ENCODE data around the gene CACNA1G. TPM values are rescaled to one million over a fixed set of nuclear protein-coding genes. Genes with fewer than 3 reads are reported as not detected.

CACNA1G gene
- total RNA-seq, 1 donor from 2014 or later, result 1.6 TPM

- Mint-ChIP-seq H3K4me1 (peaks cover 22% of the 10 kb centered on the region), H3K4me3 (no peak overlapping the region), H3K9me3 (no peaks in the 10 kb centered on the region), H3K27ac (no peak overlapping the region), H3K36me3 (no peaks in the 10 kb centered on the region), H3K27me3 (ENCODE audit: insufficient read depth, low read depth) (peaks cover 8% of the 10 kb centered on the region)
- Histone ChIP-seq H3K9ac (no peak overlapping the region), H3K4me3 (no peak overlapping the region), H3K9me3 (ENCODE audit: low read depth) (no peaks in the 10 kb centered on the region), H3K36me3 (no peaks in the 10 kb centered on the region), H2AFZ (replicated peaks) (no peak overlapping the region), H3F3A (ENCODE audit: low read depth) (no peaks in the 10 kb centered on the region), H3K27me3 (no peaks in the 10 kb centered on the region), H3K79me2 (ENCODE audit: low read depth) (no peaks in the 10 kb centered on the region), H4K20me1 (ENCODE audit: low read depth) (no peaks in the 10 kb centered on the region), H3K4me2 (no peak overlapping the region), H3K4me1 (no peaks in the 10 kb centered on the region), H3K27ac (no peak overlapping the region)
- DNase-seq (ENCODE audit: low spot score), result no peak
- TF ChIP-seq CTCF (IDR thresholded peaks at IDR 0.05) (no peak), EZH2 (IDR thresholded peaks at IDR 0.05) (no peak), EZH2phosphoT487 (IDR thresholded peaks at IDR 0.05) (no peak)
Measured at GRCh38 chr17:50523208-50523607, 37.3 kb upstream of the CACNA1G start.

- no peak overlapping the region for H3K27ac Mint-ChIP-seq
- Histone ChIP-seq H3K4me2 (no peak overlapping the region), H3F3A (ENCODE audit: low read depth) (no peaks in the 10 kb centered on the region), H2AFZ (replicated peaks) (no peak overlapping the region), H3K9me3 (ENCODE audit: low read depth) (no peaks in the 10 kb centered on the region), H3K9ac (no peak overlapping the region), H3K27ac (no peak overlapping the region), H3K27me3 (no peaks in the 10 kb centered on the region), H4K20me1 (ENCODE audit: low read depth) (no peaks in the 10 kb centered on the region), H3K4me3 (no peak overlapping the region), H3K79me2 (ENCODE audit: low read depth) (no peaks in the 10 kb centered on the region), H3K36me3 (no peaks in the 10 kb centered on the region), H3K4me1 (no peaks in the 10 kb centered on the region)
- no peaks in the 10 kb centered on the region for H3K36me3 Mint-ChIP-seq
- no peak for TF ChIP-seq CTCF (IDR thresholded peaks at IDR 0.05)
- no peak for TF ChIP-seq EZH2 (IDR thresholded peaks at IDR 0.05)
- no peak for TF ChIP-seq EZH2phosphoT487 (IDR thresholded peaks at IDR 0.05)
- no peaks in the 10 kb centered on the region for H3K9me3 Mint-ChIP-seq
- H3K4me3 Mint-ChIP-seq, result no peak overlapping the region
- no peak for DNase-seq (ENCODE audit: low spot score)
- H3K4me1 Mint-ChIP-seq, result peaks cover 16% of the 10 kb centered on the region
- peaks cover 12% of the 10 kb centered on the region for H3K27me3 Mint-ChIP-seq (ENCODE audit: insufficient read depth, low read depth)
Measured at GRCh38 chr17:50524838-50525237, 35.7 kb upstream of the CACNA1G start.

- Histone ChIP-seq H3K27me3 (peaks cover 13% of the 10 kb centered on the region), H3K4me3 (no peak overlapping the region), H3K4me1 (peaks cover 6% of the 10 kb centered on the region), H2AFZ (replicated peaks) (no peak overlapping the region), H3K4me2 (no peak overlapping the region), H4K20me1 (ENCODE audit: low read depth) (no peaks in the 10 kb centered on the region), H3K36me3 (no peaks in the 10 kb centered on the region), H3K79me2 (ENCODE audit: low read depth) (no peaks in the 10 kb centered on the region), H3K9me3 (ENCODE audit: low read depth) (no peaks in the 10 kb centered on the region), H3K9ac (no peak overlapping the region), H3F3A (ENCODE audit: low read depth) (no peaks in the 10 kb centered on the region), H3K27ac (no peak overlapping the region)
- no peak for DNase-seq (ENCODE audit: low spot score)
- TF ChIP-seq EZH2phosphoT487 (IDR thresholded peaks at IDR 0.05) (no peak), EZH2 (IDR thresholded peaks at IDR 0.05) (no peak), CTCF (IDR thresholded peaks at IDR 0.05) (no peak)
- peaks cover 20% of the 10 kb centered on the region for H3K4me1 Mint-ChIP-seq
- no peaks in the 10 kb centered on the region for H3K9me3 Mint-ChIP-seq
- H3K36me3 Mint-ChIP-seq, result no peaks in the 10 kb centered on the region
- peaks cover 14% of the 10 kb centered on the region for H3K27me3 Mint-ChIP-seq (ENCODE audit: insufficient read depth, low read depth)
- H3K27ac Mint-ChIP-seq, result no peak overlapping the region
- H3K4me3 Mint-ChIP-seq, result no peak overlapping the region
Measured at GRCh38 chr17:50527155-50527762, 33.3 kb upstream of the CACNA1G start.
